HCT116 (cell line): ENCODE measurements around the gene SPINT2. TPM values are rescaled to one million over a fixed set of nuclear protein-coding genes. Genes with fewer than 3 reads are reported as not detected.
A peak's percentile ranks its signal among the peaks of the same experiment; 100 is the strongest.

Source experiments
- ATAC-seq: fragments of 200-7000 bp; cut with Tn5 transposase; 2 replicates; pipeline ENCODE4 v1.9.1; 2020; ENCODE audit warnings: mild to moderate bottlenecking, moderate library complexity
- BruUV-seq: library from RNA; stranded (reverse); fragments of 400-500 nt; replicated peaks from 2 replicates; lab custom pipeline; 2021; lab: Mats Ljungman, UMichigan
- CTCF ChIA-PET: fragments of 300-600 bp; sonication (Branson Sonifier 250); formaldehyde crosslinking; loops from one replicate; lab custom pipeline; 2021; ENCODE audit warnings: antibody characterized with exemption; lab: Charles Lee
- POLR2A ChIA-PET: fragments of 300-600, 350-600 bp; sonication (Branson Sonifier 250); formaldehyde crosslinking; loops from one replicate; lab custom pipeline; 2021; ENCODE audit warnings: antibody characterized with exemption; lab: Charles Lee
- RAD21 ChIA-PET, 2 experiments: fragments of 300-600 bp; sonication (Branson Sonifier 250); formaldehyde crosslinking; loops; one replicate each; lab custom pipeline; 2023; ENCODE audit warnings: low total read pairs in 2 of 2; ENCODE audit not compliant: uncharacterized antibody in 2 of 2, unreplicated experiment in 2 of 2, low non-redundant PET in 1 of 2; lab: Charles Lee
- DNase-seq: peaks from one replicate; pipeline ENCODE4 v3.0.0-alpha.2; 2010; ENCODE audit warnings: low read depth, low spot score
- H2AFZ ChIP-seq: fragments of 200-600 bp; shearing (Covaris generic), sonication (generic); 2 replicates; pipeline ENCODE4 v1.6.1; 2017; ENCODE audit warnings: low read depth, mixed run types, mixed read lengths, antibody characterized with exemption, low read length; ENCODE audit not compliant: poor library complexity, severe bottlenecking
- H3K27ac ChIP-seq: 2 replicates; pipeline ENCODE4 v1.5.1; 2012; ENCODE audit warnings: low read depth, low read length
- H3K27me3 ChIP-seq: fragments of 200-600 bp; sonication (generic); 2 replicates; pipeline ENCODE4 v1.6.1; 2016; ENCODE audit warnings: mixed run types, low read length, mixed read lengths; ENCODE audit not compliant: insufficient read depth
- H3K36me3 ChIP-seq, 2 experiments: fragments of 200-500 bp in 1 of 2; fragments of 200-600 bp in 1 of 2; sonication (Bioruptor generic) in 1 of 2; sonication (generic) in 1 of 2; 2 replicates each; pipeline versions ENCODE4 v1.5.1 to v1.6.1; 2014 to 2016; ENCODE audit warnings: low read length in 2 of 2, inconsistent platforms in 1 of 2, mixed read lengths in 1 of 2, mixed run types in 1 of 2; ENCODE audit not compliant: insufficient read depth in 2 of 2, control insufficient read depth in 1 of 2
- H3K4me1 ChIP-seq, 2 experiments: fragments of 200-600 bp in 1 of 2; sonication (generic) in 1 of 2; 2 replicates each; pipeline versions ENCODE4 v1.5.1 to v1.6.1; 2012 to 2017; ENCODE audit warnings: low read length in 2 of 2, inconsistent platforms in 1 of 2, mild to moderate bottlenecking in 1 of 2, mixed read lengths in 1 of 2, mixed run types in 1 of 2, moderate library complexity in 1 of 2; ENCODE audit not compliant: insufficient read depth in 2 of 2, control insufficient read depth in 1 of 2
- H3K4me2 ChIP-seq: fragments of 200-600 bp; sonication (generic); 2 replicates; pipeline ENCODE4 v1.6.1; 2017; ENCODE audit warnings: mixed run types, low read length, mixed read lengths
- H3K4me3 ChIP-seq, 2 experiments: fragments of 200-600 bp in 1 of 2; sonication (generic) in 1 of 2; replicated peaks in 1 of 2; 2 replicates each; pipeline ENCODE4 v1.5.1; 2011 to 2016; ENCODE audit warnings: low read length in 2 of 2, control low read depth in 1 of 2, low read depth in 1 of 2, mild to moderate bottlenecking in 1 of 2, mixed read lengths in 1 of 2, mixed run types in 1 of 2
- H3K79me2 ChIP-seq: fragments of 200-600 bp; sonication (generic); 2 replicates; pipeline ENCODE4 v1.6.1; 2017; ENCODE audit warnings: mild to moderate bottlenecking, mixed run types, low read length, moderate library complexity, mixed read lengths; ENCODE audit not compliant: insufficient read depth
- H3K9ac ChIP-seq: fragments of 200-600 bp; sonication (generic); 2 replicates; pipeline ENCODE4 v1.6.1; 2016; ENCODE audit warnings: low read length, mixed read lengths
- H3K9me2 ChIP-seq: fragments of 200-600 bp; sonication (generic), shearing (Covaris generic); 2 replicates; pipeline ENCODE4 v1.6.1; 2017; ENCODE audit warnings: mixed run types, mild to moderate bottlenecking, moderate library complexity; ENCODE audit not compliant: insufficient read depth
- H3K9me3 ChIP-seq, 2 experiments: fragments of 200-500 bp in 1 of 2; fragments of 200-600 bp in 1 of 2; sonication (Bioruptor generic) in 1 of 2; sonication (generic) in 1 of 2; 2 replicates each; pipeline ENCODE4 v1.6.1; 2014 to 2017; ENCODE audit warnings: low read length in 2 of 2, mixed read lengths in 2 of 2, inconsistent platforms in 1 of 2, low read depth in 1 of 2, mild to moderate bottlenecking in 1 of 2, mixed run types in 1 of 2, moderate library complexity in 1 of 2; ENCODE audit not compliant: control insufficient read depth in 1 of 2, insufficient read depth in 1 of 2
- H4K20me1 ChIP-seq: fragments of 200-600 bp; sonication (generic), shearing (Covaris generic); 2 replicates; pipeline ENCODE4 v1.6.1; 2017; ENCODE audit warnings: mixed run types, mild to moderate bottlenecking, moderate library complexity; ENCODE audit not compliant: insufficient read depth
- CBX3 ChIP-seq: IDR thresholded peaks from 2 replicates; pipeline ENCODE4 v1.6.1; 2012; ENCODE audit warnings: low read depth
- CEBPB ChIP-seq: IDR thresholded peaks from 2 replicates; pipeline ENCODE4 v1.6.1; 2012; ENCODE audit warnings: low read depth
- CTCF ChIP-seq, 3 experiments: fragments of 200-600 bp in 1 of 3; sonication (generic) in 1 of 3; IDR thresholded peaks in 2 of 3; conservative IDR thresholded peaks in 1 of 3; 2 replicates each; pipeline ENCODE4 v1.5.1; 2012 to 2017; ENCODE audit warnings: low read depth in 2 of 3, low read length in 2 of 3, antibody characterized with exemption in 1 of 3, borderline replicate concordance in 1 of 3, control low read depth in 1 of 3, mild to moderate bottlenecking in 1 of 3, mixed read lengths in 1 of 3, mixed run types in 1 of 3, moderate library complexity in 1 of 3; ENCODE audit not compliant: insufficient read depth in 1 of 3
- EGR1 ChIP-seq: IDR thresholded peaks from 2 replicates; pipeline ENCODE4 v1.6.1; 2012; ENCODE audit warnings: low read depth
- ELF1 ChIP-seq: IDR thresholded peaks from 2 replicates; pipeline ENCODE4 v1.6.1; 2012; ENCODE audit warnings: low read depth, borderline replicate concordance
- EZH2 ChIP-seq: fragments of 200-600 bp; sonication (generic); IDR thresholded peaks from 2 replicates; pipeline ENCODE4 v1.6.1; 2017; ENCODE audit warnings: antibody characterized with exemption, mixed run types
- FOSL1 ChIP-seq: IDR thresholded peaks from 2 replicates; pipeline ENCODE4 v1.6.1; 2012; ENCODE audit warnings: low read depth
- MAX ChIP-seq: IDR thresholded peaks from 2 replicates; pipeline ENCODE4 v1.6.1; 2012
- POLR2A ChIP-seq: IDR thresholded peaks from 2 replicates; pipeline ENCODE4 v1.7.0; 2011; ENCODE audit warnings: borderline replicate concordance; ENCODE audit not compliant: insufficient read depth, insufficient read length; ENCODE audit errors: extremely low read depth
- POLR2AphosphoS5 ChIP-seq: IDR thresholded peaks from 2 replicates; pipeline ENCODE4 v1.6.1; 2011; ENCODE audit warnings: mild to moderate bottlenecking, low read depth, low read length, moderate library complexity
- REST ChIP-seq: IDR thresholded peaks from 2 replicates; pipeline ENCODE4 v1.6.1; 2012; ENCODE audit warnings: low read depth
- SIN3A ChIP-seq: IDR thresholded peaks from 2 replicates; pipeline ENCODE4 v1.6.1; 2012; ENCODE audit warnings: low read depth
- SP1 ChIP-seq: IDR thresholded peaks from 2 replicates; pipeline ENCODE4 v1.6.1; 2012; ENCODE audit warnings: low read depth
- SRF ChIP-seq: IDR thresholded peaks from 2 replicates; pipeline ENCODE4 v1.6.1; 2012; ENCODE audit warnings: low read depth
- TCF7L2 ChIP-seq: IDR thresholded peaks from 2 replicates; pipeline ENCODE4 v1.7.0; 2011; ENCODE audit warnings: borderline replicate concordance, inconsistent platforms; ENCODE audit not compliant: insufficient read depth, insufficient read length; ENCODE audit errors: extremely low read depth
- YY1 ChIP-seq: IDR thresholded peaks from 2 replicates; pipeline ENCODE4 v1.6.1; 2011; ENCODE audit warnings: low read length, low read depth, moderate library complexity, mild to moderate bottlenecking; ENCODE audit not compliant: insufficient replicate concordance; ENCODE audit errors: extremely low read depth
- ZBTB33 ChIP-seq: IDR thresholded peaks from 2 replicates; pipeline ENCODE4 v1.6.1; 2011; ENCODE audit warnings: mild to moderate bottlenecking, low read length, moderate library complexity; ENCODE audit not compliant: insufficient replicate concordance; ENCODE audit errors: extremely low read depth
- ZFX ChIP-seq: fragments of 450-650 bp; IDR thresholded peaks from 2 replicates; pipeline ENCODE4 v1.6.1; 2017
- ZNF274 ChIP-seq: fragments of 200-500 bp; sonication (Bioruptor generic); IDR thresholded peaks from 2 replicates; pipeline ENCODE4 v1.6.1; 2014; ENCODE audit warnings: mild to moderate bottlenecking, low read depth, low read length, inconsistent platforms
- intact Hi-C: fragments of 100-400 bp; cut with micrococcal nuclease; formaldehyde crosslinking; loops from 2 replicates; pipeline ENCODE4 v1.10.0; 2022
- total RNA-seq: library from RNA; stranded (reverse); gene quantifications from one replicate; pipeline ENCODE4 v1.2.1, GENCODE V29; 2021; ENCODE audit not compliant: unreplicated experiment

SPINT2 gene
- total RNA-seq, 1 experiment from 2014 or later: 500 TPM

GRCh38 chr19:38320969-38321339 lies 56.6 kb downstream of the SPINT2 start:
- Histone ChIP-seq H3K9ac (peak overlapping the region; percentile 78), H3K27ac (no peak overlapping the region; the same call in 1 of the 2 replicates), H4K20me1 (no peaks in the 10 kb centered on the region), H3K9me3 (no peaks in the 10 kb centered on the region), H3K79me2 (peaks cover 30% of the 10 kb centered on the region), H3K4me1 (peaks cover 12 to 41% of the 10 kb centered on the region in 2 experiments), H3K9me2 (no peaks in the 10 kb centered on the region), H3K27me3 (no peaks in the 10 kb centered on the region), H3K4me3 (peak overlapping the region; percentile 53 to 78), H2AFZ (no peak overlapping the region), H3K36me3 (peaks cover 0 to 4% of the 10 kb centered on the region in 2 experiments; a peak in 2 of 4 replicates), H3K4me2 (peak overlapping the region; percentile 90)
- ChIA-PET POLR2A (interaction anchor here (1.0 to 1.7 kb wide), 3 partner anchors 15 to 77 kb away, joined by 3 to 4 read pairs (median 4); partner anchors contain the start of genes CATSPERG and SPINT2), CTCF (no interaction called here), RAD21 (no interaction called here)
- intact Hi-C loops: no loop called here
- DNase-seq (no peak), ATAC-seq (no peak)
- TF ChIP-seq ELF1 (no peak), MAX (no peak), SIN3A (no peak), EGR1 (no peak), SRF (no peak), YY1 (no peak), REST (no peak), POLR2A (no peak), CBX3 (no peak), ZFX (no peak), CEBPB (no peak), ZNF274 (no peak), CTCF (IDR thresholded peaks at IDR 0.05 in 2 of 3, conservative IDR thresholded peaks at IDR 0.05 in 1 of 3; ENCODE audit: borderline replicate concordance in 1 of 3, insufficient read depth in 1 of 3, low read depth in 2 of 3, low read length in 2 of 3) (no peak), SP1 (no peak), FOSL1 (no peak), ZBTB33 (no peak), POLR2AphosphoS5 (no peak), EZH2 (no peak), TCF7L2 (no peak)
- no TSS peak for BruUV-seq
